GM06990 (cell line): ENCODE results near the gene ANXA2R.

Source experiments
- DNase-seq: peaks from one replicate; pipeline ENCODE4 v3.0.0-alpha.2; 2011; ENCODE audit not compliant: insufficient read length; ENCODE audit errors: extremely low read depth
- H3K27me3 ChIP-seq: replicated peaks from 2 replicates; pipeline ENCODE4 v1.6.0; 2011; ENCODE audit warnings: low read length; ENCODE audit not compliant: control insufficient read depth, insufficient read depth
- H3K36me3 ChIP-seq: 2 replicates; pipeline ENCODE4 v1.5.1; 2011; ENCODE audit warnings: low read length; ENCODE audit not compliant: control insufficient read depth, insufficient read depth
- H3K4me3 ChIP-seq: replicated peaks from 2 replicates; pipeline ENCODE4 v1.5.1; 2011; ENCODE audit warnings: low read depth, mild to moderate bottlenecking, control low read depth, low read length
- CTCF ChIP-seq: IDR thresholded peaks from 2 replicates; pipeline ENCODE4 v1.5.1; 2011; ENCODE audit warnings: low read length, control low read depth, mild to moderate bottlenecking, inconsistent platforms; ENCODE audit not compliant: insufficient read depth, poor library complexity, severe bottlenecking

The ANXA2R gene

GRCh38 chr5:43007246-43007910, 32.7 kb downstream of the ANXA2R start:
- Histone ChIP-seq H3K4me3 (peak overlapping the region; percentile 71), H3K36me3 (no peaks in the 10 kb centered on the region), H3K27me3 (no peaks in the 10 kb centered on the region)
- peak; percentile 88 for DNase-seq
- no peak for TF ChIP-seq CTCF

GRCh38 chr5:43006424-43007202, 33.5 kb downstream of the ANXA2R start:
- Histone ChIP-seq H3K4me3 (peak overlapping the region; percentile 71), H3K27me3 (no peaks in the 10 kb centered on the region), H3K36me3 (no peaks in the 10 kb centered on the region)
- no peak for DNase-seq
- no peak for TF ChIP-seq CTCF

GRCh38 chr5:43005031-43005430, 35.1 kb downstream of the ANXA2R start:
- DNase-seq = no peak
- TF ChIP-seq CTCF = no peak
- Histone ChIP-seq H3K36me3 (no peaks in the 10 kb centered on the region), H3K27me3 (no peaks in the 10 kb centered on the region), H3K4me3 (no peak overlapping the region)

- DNase-seq = no peak
- Histone ChIP-seq H3K36me3 (no peaks in the 10 kb centered on the region), H3K4me3 (no peak overlapping the region), H3K27me3 (no peaks in the 10 kb centered on the region)
- TF ChIP-seq CTCF = no peak
Measured at GRCh38 chr5:43001748-43002147, 38.4 kb downstream of the ANXA2R start.

GRCh38 chr5:43000914-43001313, 39.2 kb downstream of the ANXA2R start:
- Histone ChIP-seq H3K27me3 (no peaks in the 10 kb centered on the region), H3K4me3 (no peak overlapping the region)
- DNase-seq = no peak

More at GRCh38 chr5:43000914-43001313, 39.2 kb downstream of the ANXA2R start:
- no peak for TF ChIP-seq CTCF
- no peaks in the 10 kb centered on the region for H3K36me3 ChIP-seq
